Suppressor macrophage treated with lipopolysaccharide for 4 hours (primary cell): Measurements from ENCODE around the gene ADAMTS15.

Source experiments
- DNase-seq: peaks from one replicate; pipeline ENCODE4 v3.0.0-alpha.2; 2020

ADAMTS15 gene

DNA sequence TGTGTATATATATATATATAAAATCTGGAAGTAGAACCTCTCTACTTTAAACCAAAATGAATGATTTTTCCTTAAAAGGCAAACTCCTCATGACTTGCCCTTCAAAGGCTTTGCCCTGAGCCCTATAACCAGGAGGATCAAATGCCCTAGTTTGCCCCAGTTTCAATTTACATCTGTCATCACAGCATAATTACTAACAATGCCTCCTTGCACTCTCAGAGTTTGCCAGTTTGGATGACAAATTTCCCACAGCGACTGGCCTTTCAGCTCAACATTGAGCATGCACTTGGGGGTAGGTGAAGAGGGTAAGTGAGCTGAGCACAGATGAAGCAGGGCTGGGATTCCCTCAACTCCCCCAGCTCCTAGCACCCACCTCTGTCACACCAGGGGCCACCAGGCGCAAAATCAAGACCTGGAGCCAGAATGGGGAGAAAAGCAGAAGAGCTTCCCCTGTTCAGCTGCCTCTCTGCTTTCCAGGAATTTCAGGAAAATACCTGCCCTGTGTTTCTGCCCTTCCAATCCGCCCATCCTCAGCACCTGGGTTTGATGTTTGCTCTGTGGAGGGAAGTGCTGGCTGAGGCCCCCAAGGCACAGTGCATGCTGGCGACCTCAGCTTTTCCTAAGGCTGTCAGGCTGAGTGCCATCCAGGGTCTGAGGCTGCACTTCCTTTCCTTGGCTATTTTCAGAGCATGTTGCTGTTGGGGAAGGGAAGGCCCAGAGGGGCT is 67.5 kb downstream of the ADAMTS15 start:
- no peak for DNase-seq

DNA sequence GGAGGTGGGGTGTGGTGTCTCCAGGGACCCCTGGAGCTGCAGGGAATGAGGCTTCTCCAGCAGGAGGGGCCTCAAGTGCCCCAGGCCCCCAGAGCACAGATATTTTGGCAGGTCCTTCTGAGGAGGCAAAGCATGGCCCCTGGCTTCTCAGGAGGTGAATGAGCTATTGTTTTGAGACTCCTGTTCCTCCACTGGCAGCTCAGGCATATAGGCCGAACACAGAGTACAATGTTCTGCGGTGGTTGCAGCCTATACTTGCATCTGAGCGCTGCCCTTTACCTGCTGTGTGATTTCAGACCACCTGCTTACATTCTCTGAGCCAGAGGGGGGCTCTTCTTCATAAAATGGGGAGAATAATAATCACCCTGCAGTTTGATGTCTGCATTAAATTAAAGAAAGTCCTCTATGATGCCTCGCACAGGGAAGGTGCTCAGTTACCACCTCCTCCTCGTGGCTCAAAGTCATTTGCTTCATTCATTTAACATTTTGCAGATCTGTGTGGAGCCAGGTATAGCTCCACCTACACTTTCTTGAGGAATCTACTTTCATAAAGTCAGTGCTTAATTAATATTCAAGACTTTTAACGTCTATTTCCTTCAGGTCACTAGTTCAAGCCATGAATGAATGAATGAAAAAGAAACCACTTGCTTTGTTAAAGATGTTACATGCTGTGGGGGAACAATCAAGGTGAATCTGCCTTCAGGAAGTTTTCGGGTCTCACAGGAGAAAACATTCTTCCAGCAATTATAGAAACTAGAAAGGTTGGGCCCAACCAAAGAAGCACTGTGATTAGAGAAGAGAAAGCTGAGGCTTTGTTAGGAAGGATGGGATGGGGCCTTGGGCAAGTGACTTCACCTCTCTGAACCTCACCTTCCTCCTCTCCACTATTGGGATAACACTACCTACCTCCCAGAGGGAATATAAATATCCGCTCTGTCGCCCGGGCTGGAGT is 68.4 kb downstream of the ADAMTS15 start:
- DNase-seq = no peak

DNA sequence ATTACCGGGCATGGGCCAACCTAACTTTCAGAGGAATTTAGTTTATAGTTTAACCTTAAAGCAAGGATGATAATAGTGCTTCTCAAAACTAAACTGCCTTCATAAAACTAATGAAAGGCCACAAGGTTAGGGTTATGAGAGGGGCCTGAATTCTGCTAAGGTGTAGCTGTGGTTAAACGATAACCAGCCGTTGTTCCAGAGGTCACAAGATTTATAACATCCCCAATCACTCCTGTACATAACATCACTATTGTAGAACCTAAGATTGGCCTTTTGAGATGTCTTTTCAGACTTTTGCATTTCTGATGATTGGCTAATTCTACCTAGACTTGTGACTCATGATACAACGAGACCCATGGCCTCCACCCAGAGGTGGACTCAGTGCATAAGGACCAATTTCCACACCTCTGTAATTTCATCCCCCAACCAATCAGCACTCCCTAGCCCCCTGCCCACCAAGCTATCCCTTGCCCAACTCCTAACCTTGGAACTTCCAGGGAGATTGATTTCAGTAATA is 69.8 kb downstream of the ADAMTS15 start:
- no peak for DNase-seq

DNA sequence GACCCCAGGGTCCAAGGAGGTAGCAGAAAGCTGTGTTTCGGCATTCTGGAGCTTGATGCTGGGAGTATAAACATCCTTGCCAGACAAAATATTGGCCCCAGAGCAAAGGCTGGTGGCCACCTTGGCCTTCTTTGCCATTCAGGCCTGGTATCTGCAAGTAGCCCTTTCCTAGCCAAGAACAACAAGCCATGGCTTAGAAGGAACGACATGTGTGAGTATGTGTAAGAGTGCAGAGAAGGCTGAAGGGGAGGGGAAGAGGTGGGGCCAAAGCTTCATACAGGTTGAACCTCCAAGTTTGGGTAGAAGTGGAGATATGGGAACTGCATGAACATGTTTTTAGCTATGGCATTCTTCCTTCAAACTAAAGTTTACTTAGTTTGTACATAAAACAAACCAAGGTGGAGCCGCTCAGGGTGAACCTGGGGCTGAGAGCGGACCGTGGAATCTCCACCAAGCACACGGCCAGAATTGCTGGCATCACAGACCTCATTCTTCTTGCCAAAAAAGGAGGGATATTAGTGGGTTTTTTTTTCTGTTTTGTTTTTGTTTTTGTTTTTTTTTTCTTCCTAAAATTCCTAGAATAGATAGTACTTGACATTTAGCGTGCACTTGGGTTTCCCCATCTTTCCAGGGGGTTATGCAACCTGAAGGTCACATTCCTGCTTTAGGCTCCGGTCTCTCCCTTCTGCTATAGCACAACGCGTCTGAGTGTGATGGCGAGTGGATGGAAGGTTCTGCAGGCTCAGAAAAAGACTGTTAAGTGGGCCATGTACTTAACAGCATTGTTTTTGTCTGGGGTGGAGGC is 70.9 kb downstream of the ADAMTS15 start:
- no peak for DNase-seq

DNA sequence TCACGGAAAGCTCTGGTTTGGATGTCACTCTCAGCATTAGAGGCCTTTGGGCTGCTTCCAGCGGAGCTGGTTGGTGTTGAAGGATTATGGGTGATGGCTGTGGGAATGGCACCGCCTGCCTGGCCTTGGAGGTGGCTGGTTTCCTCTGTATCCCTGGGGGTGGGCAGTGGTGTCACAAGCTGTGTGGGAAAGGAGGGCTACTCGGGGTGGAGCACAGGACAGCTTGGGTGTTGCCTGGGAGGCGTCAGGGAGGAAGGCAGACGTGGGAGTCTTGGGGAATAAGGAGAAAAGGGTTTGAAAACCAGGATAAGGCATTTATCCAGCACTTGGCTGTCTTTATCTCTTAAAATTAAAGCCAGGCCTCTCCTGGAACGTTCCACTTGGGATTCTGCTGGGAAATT is 71.8 kb downstream of the ADAMTS15 start:
- DNase-seq = no peak

DNA sequence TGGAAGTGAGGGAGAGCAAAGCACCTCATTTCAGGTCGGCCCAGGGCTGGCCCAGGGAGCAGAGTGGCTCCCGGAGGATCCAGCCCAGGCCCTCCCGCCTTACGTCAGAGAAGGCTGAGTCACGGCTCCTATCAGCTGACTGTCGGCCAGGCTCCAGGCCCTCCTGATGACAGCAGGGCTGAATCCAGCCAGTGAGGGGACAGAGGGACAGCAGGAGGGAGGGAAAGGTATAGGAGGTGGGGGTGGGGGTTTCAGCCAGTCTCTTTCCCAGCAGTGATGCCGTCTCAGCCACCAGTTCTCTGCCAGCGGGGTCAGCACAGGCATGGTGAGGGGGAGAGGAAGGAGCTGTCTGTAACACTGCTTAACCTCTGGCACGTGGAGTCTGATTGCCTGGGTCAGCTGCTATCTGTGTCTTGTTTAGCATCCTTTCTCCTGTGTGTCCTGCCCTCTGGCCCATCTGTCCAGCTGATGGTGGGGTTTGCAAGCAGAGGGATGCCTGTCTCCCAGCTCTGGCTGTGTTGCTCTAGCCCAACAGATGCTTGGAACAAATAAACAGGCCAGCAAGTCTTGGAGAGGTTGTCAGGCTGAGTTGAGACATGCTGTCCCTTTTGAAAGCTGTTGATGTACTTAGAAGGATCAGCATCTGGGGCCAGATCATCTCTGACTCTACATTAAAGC is 74.0 kb downstream of the ADAMTS15 start:
- no peak for DNase-seq

DNA sequence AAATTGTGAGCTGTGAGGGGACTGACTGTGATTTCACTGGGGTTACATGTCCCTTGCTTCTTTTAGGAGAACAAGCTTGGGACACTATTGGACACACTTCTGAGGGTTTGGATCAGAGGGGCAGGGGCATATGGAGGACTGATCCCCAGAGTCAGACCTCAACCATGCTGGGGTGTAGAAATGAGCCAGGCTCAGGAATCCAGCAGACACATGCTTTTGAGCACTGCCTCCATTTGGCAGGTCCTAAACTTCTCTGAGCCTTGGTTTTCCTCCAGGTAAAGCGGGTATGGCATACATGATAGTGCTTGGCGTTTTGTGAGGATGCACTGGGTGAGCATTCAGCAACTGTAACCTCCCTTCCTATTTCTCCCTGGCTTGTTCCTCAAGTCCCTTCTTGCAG is 74.7 kb downstream of the ADAMTS15 start:
- DNase-seq = no peak

DNA sequence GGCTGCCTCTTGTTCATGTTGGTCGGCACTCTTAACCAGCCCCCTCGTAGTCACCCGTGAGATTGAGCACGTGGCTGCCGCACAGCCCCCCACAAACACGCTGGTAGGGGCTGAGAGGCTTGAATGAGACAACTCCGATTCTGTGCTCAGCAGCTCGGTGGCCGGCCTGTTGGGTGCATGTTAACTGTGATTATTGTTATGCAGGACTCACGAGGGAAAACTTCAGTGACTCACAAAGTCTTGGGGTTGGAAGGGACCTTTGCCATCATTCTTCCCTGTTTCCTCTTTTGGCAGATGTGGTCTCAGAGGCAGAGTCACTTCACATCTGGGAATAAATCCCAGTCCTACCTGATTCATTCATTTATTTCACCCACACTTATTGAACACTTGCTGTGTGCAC is 75.2 kb downstream of the ADAMTS15 start:
- no peak for DNase-seq

DNA sequence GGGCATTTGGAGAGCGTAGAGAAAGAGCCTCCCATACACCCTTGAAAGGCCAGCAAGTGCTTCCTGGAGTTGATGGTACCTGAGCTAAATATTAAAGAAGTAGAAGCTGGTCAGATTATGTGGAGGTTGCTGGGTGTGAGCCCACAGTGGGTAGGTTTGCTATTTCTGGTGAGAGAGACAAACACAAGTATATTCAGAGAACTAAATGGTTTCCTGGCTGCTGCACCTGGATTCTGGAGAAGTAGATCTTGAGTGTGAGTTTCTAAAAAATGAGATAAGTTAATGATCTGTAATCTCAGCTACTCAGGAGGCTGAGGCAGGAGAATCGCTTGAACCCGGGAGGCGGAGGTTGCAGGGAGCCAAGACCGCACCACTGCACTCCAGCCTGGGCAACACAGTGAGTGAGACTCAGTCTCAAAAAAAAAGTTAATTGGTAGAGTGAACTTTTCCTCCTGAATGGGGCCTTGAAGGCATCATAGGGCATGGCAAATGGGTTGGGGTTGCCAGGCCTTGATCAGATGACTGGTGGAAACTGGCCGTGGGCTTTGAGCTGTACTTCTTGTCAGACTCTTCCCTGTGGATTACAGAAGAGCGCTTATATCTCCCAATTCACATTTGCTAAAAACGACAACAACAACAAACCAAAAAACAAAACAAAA is 75.8 kb downstream of the ADAMTS15 start:
- DNase-seq = no peak

DNA sequence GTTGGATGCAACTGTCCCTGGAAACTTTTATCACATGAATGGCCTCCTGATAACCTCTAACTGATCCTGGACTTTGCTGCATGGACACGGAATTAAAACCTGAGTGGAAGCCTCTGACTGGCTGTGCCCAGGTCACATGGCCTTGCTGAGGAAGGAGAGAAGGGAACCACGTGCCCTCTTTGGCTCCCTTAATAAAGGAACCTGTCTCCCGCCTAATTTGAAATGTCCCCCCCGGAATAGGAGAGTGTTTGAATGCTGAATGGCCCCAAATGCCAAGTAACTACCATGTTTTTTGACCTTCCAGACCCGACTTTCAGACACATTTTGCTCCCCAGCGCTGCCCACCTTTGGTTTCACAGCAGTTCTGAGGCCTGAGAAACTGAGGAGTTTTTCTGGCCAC is 76.9 kb downstream of the ADAMTS15 start:
- no peak for DNase-seq
